ENCODE measurements around the gene INVS.
"Not testable (repeated sequence)": the region's sequence is repeated elsewhere in the genome, so short reads cannot be mapped to it uniquely, and the experiment has no call there.

Gene INVS

GRCh38 chr9:100317706-100318105 lies 218.7 kb downstream of the INVS start:
- TF ChIP-seq CTCF (IDR thresholded peaks at IDR 0.05; ENCODE audit: control insufficient read depth, insufficient read depth, low read depth, low read length, missing control alignments): no peak
- DNase-seq (ENCODE audit: low read depth): peak; percentile 17
- no peak overlapping the region for H3K4me3 ChIP-seq (ENCODE audit: control insufficient read depth, low read depth, low read length)

- DNase-seq (ENCODE audit: low read depth): peak; percentile 7
- no peak overlapping the region for H3K4me3 ChIP-seq (ENCODE audit: control insufficient read depth, low read depth, low read length)
- TF ChIP-seq CTCF (IDR thresholded peaks at IDR 0.05; ENCODE audit: control insufficient read depth, insufficient read depth, low read depth, low read length, missing control alignments): peak; percentile 64
These were observed 224.0 kb downstream of the INVS start for GRCh38 chr9:100322954-100323536.

GRCh38 chr9:100324594-100325200 lies 225.7 kb downstream of the INVS start:
- DNase-seq (ENCODE audit: low read depth): peak; percentile 43
- TF ChIP-seq CTCF (IDR thresholded peaks at IDR 0.05; ENCODE audit: control insufficient read depth, insufficient read depth, low read depth, low read length, missing control alignments): peak; percentile 31
- no peak overlapping the region for H3K4me3 ChIP-seq (ENCODE audit: control insufficient read depth, low read depth, low read length)

GRCh38 chr9:100338736-100339135 lies 239.7 kb downstream of the INVS start:
- not testable (repeated sequence) for DNase-seq (ENCODE audit: low read depth); H3K4me3 ChIP-seq (ENCODE audit: control insufficient read depth, low read depth, low read length)

GRCh38 chr9:100340224-100340623 lies 241.2 kb downstream of the INVS start:
- H3K4me3 ChIP-seq (ENCODE audit: control insufficient read depth, low read depth, low read length): no peak overlapping the region
- TF ChIP-seq CTCF (IDR thresholded peaks at IDR 0.05; ENCODE audit: control insufficient read depth, insufficient read depth, low read depth, low read length, missing control alignments): no peak
- no peak for DNase-seq (ENCODE audit: low read depth)

GRCh38 chr9:100341889-100342288 lies 242.8 kb downstream of the INVS start:
- no peak for TF ChIP-seq CTCF (IDR thresholded peaks at IDR 0.05; ENCODE audit: control insufficient read depth, insufficient read depth, low read depth, low read length, missing control alignments)
- H3K4me3 ChIP-seq (ENCODE audit: control insufficient read depth, low read depth, low read length): no peak overlapping the region

GRCh38 chr9:100346836-100347235 lies 247.8 kb downstream of the INVS start:
- no peak for TF ChIP-seq CTCF (IDR thresholded peaks at IDR 0.05; ENCODE audit: control insufficient read depth, insufficient read depth, low read depth, low read length, missing control alignments)
- no peak overlapping the region for H3K4me3 ChIP-seq (ENCODE audit: control insufficient read depth, low read depth, low read length)
- DNase-seq (ENCODE audit: low read depth): peak; percentile 61

More at GRCh38 chr9:100341889-100342288, 242.8 kb downstream of the INVS start:
- no peak for DNase-seq (ENCODE audit: low read depth)
